ENCODE data around the gene RAPGEF6. TPM values are rescaled to one million over a fixed set of nuclear protein-coding genes. Genes with fewer than 3 reads are reported as not detected.

RAPGEF6 gene
- total RNA-seq, 1 experiment from 2014 or later: 26.1 TPM

DNA sequence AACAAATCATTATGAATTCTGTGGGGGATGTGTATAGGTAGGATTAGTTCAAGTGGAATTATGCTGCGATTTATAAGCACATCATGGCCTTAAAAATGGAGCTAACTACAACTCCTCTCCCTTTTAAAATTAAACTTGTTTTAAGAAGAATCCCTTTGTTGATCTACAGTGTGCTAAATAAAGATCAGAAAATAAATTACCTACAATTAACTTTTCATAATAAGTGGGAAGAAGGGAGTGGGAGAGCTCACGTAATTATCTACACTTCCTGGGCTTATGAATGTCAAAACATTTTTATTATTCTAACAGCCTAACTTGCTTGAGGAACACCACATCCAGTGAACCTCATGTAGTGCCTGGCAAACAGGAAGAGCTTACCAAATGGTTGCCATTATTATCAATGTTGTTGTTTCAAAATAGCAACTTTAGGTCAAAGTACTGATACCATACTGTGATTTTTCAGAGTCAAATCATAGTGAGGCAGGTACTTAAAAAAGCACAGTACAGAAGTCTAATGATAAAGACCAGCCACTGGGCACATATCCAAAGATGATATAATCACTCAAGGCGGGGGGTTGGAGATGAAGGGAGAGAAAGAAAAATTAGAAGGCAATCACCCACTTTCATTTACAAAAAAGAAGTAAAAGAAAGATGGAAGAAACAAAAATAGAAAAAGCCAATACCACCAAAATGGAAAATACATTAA is 174.0 kb downstream of the RAPGEF6 start:
- BruUV-seq (replicated peaks): no TSS peak
- H3K27ac ChIP-seq (ENCODE audit: low read depth, low read length, poor library complexity, severe bottlenecking): no peak overlapping the region
- intact Hi-C loops (cut with micrococcal nuclease; ENCODE audit: unreplicated experiment): no loop called here
- peaks cover 28% of the 10 kb centered on the region for H3K4me1 ChIP-seq (ENCODE audit: insufficient read depth, low read length, poor library complexity, severe bottlenecking)
- ChIA-PET CTCF (no interaction called here), POLR2A (ENCODE audit: low non-redundant PET) (no interaction called here)
- H3K9me3 ChIP-seq (ENCODE audit: low read depth, low read length, poor library complexity, severe bottlenecking): no peaks in the 10 kb centered on the region
- H3K27me3 ChIP-seq (replicated peaks; ENCODE audit: insufficient read depth, low read depth, low read length, poor library complexity): no peaks in the 10 kb centered on the region
- DNase-seq (ENCODE audit: low spot score): peak; percentile 63
- H3K36me3 ChIP-seq (ENCODE audit: insufficient read depth, low read length, poor library complexity, severe bottlenecking): no peaks in the 10 kb centered on the region
- H3K4me3 ChIP-seq (ENCODE audit: low read depth, low read length, poor library complexity, severe bottlenecking): no peak overlapping the region
- TF ChIP-seq EZH2 (IDR thresholded peaks at IDR 0.05; ENCODE audit: borderline replicate concordance, low read depth, low read length, poor library complexity, severe bottlenecking): no peak
- TF ChIP-seq, protein P1, sequence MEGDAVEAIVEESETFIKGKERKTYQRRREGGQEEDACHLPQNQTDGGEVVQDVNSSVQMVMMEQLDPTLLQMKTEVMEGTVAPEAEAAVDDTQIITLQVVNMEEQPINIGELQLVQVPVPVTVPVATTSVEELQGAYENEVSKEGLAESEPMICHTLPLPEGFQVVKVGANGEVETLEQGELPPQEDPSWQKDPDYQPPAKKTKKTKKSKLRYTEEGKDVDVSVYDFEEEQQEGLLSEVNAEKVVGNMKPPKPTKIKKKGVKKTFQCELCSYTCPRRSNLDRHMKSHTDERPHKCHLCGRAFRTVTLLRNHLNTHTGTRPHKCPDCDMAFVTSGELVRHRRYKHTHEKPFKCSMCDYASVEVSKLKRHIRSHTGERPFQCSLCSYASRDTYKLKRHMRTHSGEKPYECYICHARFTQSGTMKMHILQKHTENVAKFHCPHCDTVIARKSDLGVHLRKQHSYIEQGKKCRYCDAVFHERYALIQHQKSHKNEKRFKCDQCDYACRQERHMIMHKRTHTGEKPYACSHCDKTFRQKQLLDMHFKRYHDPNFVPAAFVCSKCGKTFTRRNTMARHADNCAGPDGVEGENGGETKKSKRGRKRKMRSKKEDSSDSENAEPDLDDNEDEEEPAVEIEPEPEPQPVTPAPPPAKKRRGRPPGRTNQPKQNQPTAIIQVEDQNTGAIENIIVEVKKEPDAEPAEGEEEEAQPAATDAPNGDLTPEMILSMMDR (conservative IDR thresholded peaks at IDR 0.05; ENCODE audit: low read depth, low read length): no peak

GRCh38 chr5:131460133-131460532 is 174.9 kb downstream of the RAPGEF6 start:
- TF ChIP-seq, protein P1 (conservative IDR thresholded peaks at IDR 0.05; ENCODE audit: low read depth, low read length): no peak
- TF ChIP-seq EZH2 (IDR thresholded peaks at IDR 0.05; ENCODE audit: borderline replicate concordance, low read depth, low read length, poor library complexity, severe bottlenecking): no peak
- Histone ChIP-seq H3K9me3 (ENCODE audit: low read depth, low read length, poor library complexity, severe bottlenecking) (no peaks in the 10 kb centered on the region), H3K4me1 (ENCODE audit: insufficient read depth, low read length, poor library complexity, severe bottlenecking) (peaks cover 28% of the 10 kb centered on the region), H3K36me3 (ENCODE audit: insufficient read depth, low read length, poor library complexity, severe bottlenecking) (peaks cover 4% of the 10 kb centered on the region), H3K4me3 (ENCODE audit: low read depth, low read length, poor library complexity, severe bottlenecking) (no peak overlapping the region), H3K27ac (ENCODE audit: low read depth, low read length, poor library complexity, severe bottlenecking) (no peak overlapping the region), H3K27me3 (replicated peaks; ENCODE audit: insufficient read depth, low read depth, low read length, poor library complexity) (no peaks in the 10 kb centered on the region)
- POLR2A ChIA-PET (ENCODE audit: low non-redundant PET): no interaction called here
- no peak for DNase-seq (ENCODE audit: low spot score)
- no TSS peak for BruUV-seq (replicated peaks)
- CTCF ChIA-PET: no interaction called here
- intact Hi-C loops (cut with micrococcal nuclease; ENCODE audit: unreplicated experiment): no loop called here

GRCh38 chr5:131459216-131459615 is 175.8 kb downstream of the RAPGEF6 start:
- CTCF ChIA-PET: no interaction called here
- peaks cover 22% of the 10 kb centered on the region for H3K4me1 ChIP-seq (ENCODE audit: insufficient read depth, low read length, poor library complexity, severe bottlenecking)
- H3K9me3 ChIP-seq (ENCODE audit: low read depth, low read length, poor library complexity, severe bottlenecking): no peaks in the 10 kb centered on the region
- no peak for DNase-seq (ENCODE audit: low spot score)
- BruUV-seq (replicated peaks): no TSS peak
- intact Hi-C loops (cut with micrococcal nuclease; ENCODE audit: unreplicated experiment): no loop called here
- H3K27ac ChIP-seq (ENCODE audit: low read depth, low read length, poor library complexity, severe bottlenecking): no peak overlapping the region
- no peak for TF ChIP-seq EZH2 (IDR thresholded peaks at IDR 0.05; ENCODE audit: borderline replicate concordance, low read depth, low read length, poor library complexity, severe bottlenecking)
- TF ChIP-seq, protein P1 (conservative IDR thresholded peaks at IDR 0.05; ENCODE audit: low read depth, low read length): no peak
- H3K36me3 ChIP-seq (ENCODE audit: insufficient read depth, low read length, poor library complexity, severe bottlenecking): peaks cover 4% of the 10 kb centered on the region
- no peak overlapping the region for H3K4me3 ChIP-seq (ENCODE audit: low read depth, low read length, poor library complexity, severe bottlenecking)
- POLR2A ChIA-PET (ENCODE audit: low non-redundant PET): no interaction called here
- H3K27me3 ChIP-seq (replicated peaks; ENCODE audit: insufficient read depth, low read depth, low read length, poor library complexity): no peaks in the 10 kb centered on the region

Data from A673 (cell line).